ENCODE data around the gene SZRD1. TPM values are rescaled to one million over a fixed set of nuclear protein-coding genes. Genes with fewer than 3 reads are reported as not detected.

SZRD1 gene
- total and polyA plus RNA-seq, 4 donors = 29.3 to 114 (median 89.3) TPM

GRCh38 chr1:16394977-16395376 lies 27.9 kb downstream of the SZRD1 start:
- ATAC-seq (ENCODE audit: insufficient read depth, low FRiP score) (no peak), DNase-seq (no peak)
- no peak overlapping the region for H3K27ac ChIP-seq (ENCODE audit: low read depth in 1 of 2, low read length in 1 of 2)
- WGBS, 2 donors = 93 to 97% methylated on average over 13 of the region's 13 CpGs
- H3K27me3 ChIP-seq (ENCODE audit: control insufficient read depth in 3 of 3, insufficient read depth in 3 of 3, low read length in 2 of 3) = no peaks in the 10 kb centered on the region
- H3K36me3 ChIP-seq (ENCODE audit: control insufficient read depth in 4 of 4, insufficient read depth in 4 of 4, low read length in 4 of 4) = peaks cover 0 to 47% (median 12%) of the 10 kb centered on the region in 4 donors
- no peak for TF ChIP-seq CTCF (IDR thresholded peaks at IDR 0.05; ENCODE audit: control extremely low read depth, extremely low read depth)
- peaks cover 0 to 35% (median 7%) of the 10 kb centered on the region in 5 donors for H3K4me1 ChIP-seq (ENCODE audit: control insufficient read depth in 5 of 5, insufficient read depth in 5 of 5, low read length in 5 of 5)
- H3K9ac ChIP-seq (ENCODE audit: insufficient read depth in 1 of 2, low read length in 2 of 2) = no peak overlapping the region
- H3K9me3 ChIP-seq (ENCODE audit: control insufficient read depth in 4 of 4, insufficient read depth in 3 of 4, low read length in 3 of 4) = peaks cover 0 to 2% (median 0%) of the 10 kb centered on the region in 4 donors
- H3K4me3 ChIP-seq = no peak overlapping the region

GRCh38 chr1:16396591-16396990 lies 29.5 kb downstream of the SZRD1 start:
- WGBS, 2 donors = 73 to 79% methylated on average over 7 of the region's 7 CpGs
- Histone ChIP-seq H3K36me3 (ENCODE audit: control insufficient read depth in 4 of 4, insufficient read depth in 4 of 4, low read length in 4 of 4) (peaks cover 0 to 45% (median 12%) of the 10 kb centered on the region in 4 donors), H3K27ac (ENCODE audit: low read depth in 1 of 2, low read length in 1 of 2) (no peak overlapping the region), H3K9ac (ENCODE audit: insufficient read depth in 1 of 2, low read length in 2 of 2) (no peak overlapping the region), H3K9me3 (ENCODE audit: control insufficient read depth in 4 of 4, insufficient read depth in 3 of 4, low read length in 3 of 4) (peaks cover 0 to 2% (median 0%) of the 10 kb centered on the region in 4 donors), H3K4me1 (ENCODE audit: control insufficient read depth in 5 of 5, insufficient read depth in 5 of 5, low read length in 5 of 5) (peaks cover 0 to 25% (median 4%) of the 10 kb centered on the region in 5 donors), H3K27me3 (ENCODE audit: control insufficient read depth in 3 of 3, insufficient read depth in 3 of 3, low read length in 2 of 3) (no peaks in the 10 kb centered on the region), H3K4me3 (no peak overlapping the region)
- DNase-seq (peak in 2 of 3 donors; percentile 16 to 31), ATAC-seq (ENCODE audit: insufficient read depth, low FRiP score) (no peak)
- no peak for TF ChIP-seq CTCF (IDR thresholded peaks at IDR 0.05; ENCODE audit: control extremely low read depth, extremely low read depth)

- TF ChIP-seq CTCF (IDR thresholded peaks at IDR 0.05; ENCODE audit: control extremely low read depth, extremely low read depth) = no peak
- no peak for ATAC-seq (ENCODE audit: insufficient read depth, low FRiP score)
- H3K36me3 ChIP-seq (ENCODE audit: control insufficient read depth in 4 of 4, insufficient read depth in 4 of 4, low read length in 4 of 4) = peaks cover 0 to 45% (median 12%) of the 10 kb centered on the region in 4 donors
- H3K27ac ChIP-seq (ENCODE audit: low read depth in 1 of 2, low read length in 1 of 2) = peak overlapping the region in 1 of 2 donors; percentile 17
- no peak overlapping the region for H3K9ac ChIP-seq (ENCODE audit: insufficient read depth in 1 of 2, low read length in 2 of 2)
- no peak overlapping the region for H3K4me3 ChIP-seq
- H3K9me3 ChIP-seq (ENCODE audit: control insufficient read depth in 4 of 4, insufficient read depth in 3 of 4, low read length in 3 of 4) = peaks cover 0 to 2% (median 0%) of the 10 kb centered on the region in 4 donors
- 33 to 42% methylated on average over 5 of the region's 5 CpGs for WGBS, 2 donors
- DNase-seq = no peak
- H3K27me3 ChIP-seq (ENCODE audit: control insufficient read depth in 3 of 3, insufficient read depth in 3 of 3, low read length in 2 of 3) = no peaks in the 10 kb centered on the region
- H3K4me1 ChIP-seq (ENCODE audit: control insufficient read depth in 5 of 5, insufficient read depth in 5 of 5, low read length in 5 of 5) = peaks cover 0 to 21% (median 4%) of the 10 kb centered on the region in 5 donors
Observed at GRCh38 chr1:16397120-16397519, 30.1 kb downstream of the SZRD1 start.

Data from lung (tissue), 12 donors.